GM12878 (cell line): ENCODE results near the gene SNRNP200. TPM values are rescaled to one million over a fixed set of nuclear protein-coding genes. Genes with fewer than 3 reads are reported as not detected.

Source experiments
- ATAC-seq: fragments of 200-7000 bp; cut with Tn5 transposase; 3 replicates; pipeline ENCODE4 v1.9.1; 2020; ENCODE audit warnings: mild to moderate bottlenecking, moderate library complexity
- BruUV-seq: library from RNA; stranded (reverse); fragments of 400-500 nt; replicated peaks from 2 replicates; lab custom pipeline; 2021; lab: Mats Ljungman, UMichigan
- CTCF ChIA-PET: fragments of 300-600 bp; sonication (Branson Sonifier 250); formaldehyde crosslinking; extraction: SDS; loops from one replicate; lab custom pipeline; 2021; ENCODE audit warnings: inconsistent platforms; lab: Yijun Ruan, JAX
- POLR2A ChIA-PET: fragments of 350-600 bp; formaldehyde crosslinking; extraction: SDS; loops from one replicate; lab custom pipeline; 2021; ENCODE audit warnings: inconsistent platforms; lab: Charles Lee
- RAD21 ChIA-PET: fragments of 300-600 bp; sonication (Branson Sonifier 250); formaldehyde crosslinking; loops from one replicate; lab custom pipeline; 2023; ENCODE audit warnings: antibody characterized with exemption; ENCODE audit not compliant: unreplicated experiment; lab: Charles Lee
- SMC1A ChIA-PET: fragments of 300-600 bp; sonication (Branson Sonifier 250); formaldehyde crosslinking; loops from one replicate; lab custom pipeline; 2023; ENCODE audit not compliant: unreplicated experiment, uncharacterized antibody; lab: Charles Lee
- DNase-seq: peaks from one replicate; pipeline ENCODE4 v3.0.0-alpha.2; 2011; ENCODE audit warnings: low read depth, low spot score
- FAIRE-seq: peaks from 3 replicates; lab custom pipeline; 2011; peaks lifted over from hg19 to GRCh38; lab: Jason Lieb, UNC
- H2AFZ ChIP-seq: 2 replicates; pipeline ENCODE4 v1.6.0; 2011; ENCODE audit warnings: low read depth, low read length, control low read depth; ENCODE audit not compliant: control insufficient read depth
- H3K27ac ChIP-seq: 2 replicates; pipeline ENCODE4 v1.5.1; 2011; ENCODE audit warnings: control low read depth; ENCODE audit not compliant: control insufficient read depth, insufficient read depth
- H3K27me3 ChIP-seq, 2 experiments: replicated peaks in 1 of 2; 2 replicates each; pipeline versions ENCODE4 v1.6.0 to v1.6.1; 2011; ENCODE audit warnings: low read length in 1 of 2; ENCODE audit not compliant: control insufficient read depth in 2 of 2, insufficient read depth in 2 of 2
- H3K36me3 ChIP-seq, 2 experiments: 2 replicates each; pipeline ENCODE4 v1.5.1; 2011; ENCODE audit warnings: low read length in 1 of 2; ENCODE audit not compliant: control insufficient read depth in 2 of 2, insufficient read depth in 2 of 2
- H3K4me1 ChIP-seq: 2 replicates; pipeline ENCODE4 v1.6.1; 2011; ENCODE audit warnings: mild to moderate bottlenecking, low read length, moderate library complexity, mixed read lengths; ENCODE audit not compliant: control insufficient read depth, insufficient read depth
- H3K4me2 ChIP-seq: 2 replicates; pipeline ENCODE4 v1.6.0; 2011; ENCODE audit warnings: control low read depth; ENCODE audit not compliant: control insufficient read depth, insufficient read depth
- H3K4me3 ChIP-seq: fragments of 200-600 bp; sonication (generic); 2 replicates; pipeline ENCODE4 v1.5.1; 2016
- H3K79me2 ChIP-seq: 2 replicates; pipeline ENCODE4 v1.6.0; 2011; ENCODE audit warnings: low read length; ENCODE audit not compliant: control insufficient read depth, insufficient read depth
- H3K9ac ChIP-seq: 2 replicates; pipeline ENCODE4 v1.8.0; 2011; ENCODE audit warnings: low read length, control low read depth, mixed read lengths; ENCODE audit not compliant: control insufficient read depth, insufficient read depth
- H3K9me3 ChIP-seq: replicated peaks from 3 replicates; pipeline ENCODE4 v1.5.1; 2011; ENCODE audit warnings: mild to moderate bottlenecking, low read length; ENCODE audit not compliant: control insufficient read depth, insufficient read depth
- H4K20me1 ChIP-seq: 2 replicates; pipeline ENCODE4 v1.6.0; 2011; ENCODE audit not compliant: control insufficient read depth, insufficient read depth
- ETV6 ChIP-seq, 2 experiments: fragments of 450-650 bp in 1 of 2; IDR thresholded peaks in 1 of 2; conservative IDR thresholded peaks in 1 of 2; 2 replicates each; pipeline ENCODE4 v1.6.1; 2014; ENCODE audit warnings: antibody characterized with exemption in 1 of 2, borderline replicate concordance in 1 of 2, low read depth in 1 of 2, mild to moderate bottlenecking in 1 of 2, moderate library complexity in 1 of 2
- NR2F1 ChIP-seq: fragments of 450-650 bp; conservative IDR thresholded peaks from 2 replicates; pipeline ENCODE4 v1.6.1; 2017; ENCODE audit warnings: mild to moderate bottlenecking
- POLR2AphosphoS5 ChIP-seq: IDR thresholded peaks from 2 replicates; pipeline ENCODE4 v1.6.1; 2011; ENCODE audit warnings: mild to moderate bottlenecking, low read length, inconsistent platforms
- POU2F2 ChIP-seq: IDR thresholded peaks from 3 replicates; pipeline ENCODE4 v1.6.1; 2011; ENCODE audit warnings: low read depth, mild to moderate bottlenecking, low read length, borderline replicate concordance
- TAF1 ChIP-seq: IDR thresholded peaks from 2 replicates; pipeline ENCODE4 v1.6.1; 2011; ENCODE audit warnings: mild to moderate bottlenecking, low read depth, low read length, borderline replicate concordance
- WGBS: methylation state at CpG from one replicate; pipeline ENCODE4 v1.1.6; 2016; ENCODE audit warnings: low lambda C conversion rate; ENCODE audit not compliant: insufficient replicate concordance, insufficient coverage; ENCODE audit errors: missing lambda C conversion rate; 5-methylcytosine and 5-hydroxymethylcytosine counted together
- in situ Hi-C: fragments of 300-500 bp; cut with MboI; formaldehyde crosslinking; loops from 9 replicates; pipeline ENCODE4 v1.14.3; 2018; ENCODE audit warnings: mixed read lengths
- intact Hi-C: fragments of 100-400 bp; cut with micrococcal nuclease; formaldehyde crosslinking; loops from one replicate; pipeline ENCODE4 v1.14.2; 2022; ENCODE audit not compliant: unreplicated experiment
- polyA plus RNA-seq, 11 experiments: library from polyadenylated mRNA; depleted of rRNA in 4 of 11; unstranded in 6 of 11; stranded (reverse) in 5 of 11; fragments of >200 nt; fragmentation: Nextera tagmentation in 4 of 11; fragmentation: Illumina TruSeq in 1 of 11; extraction: Ambion mirVana in 4 of 11; extraction: Trizol in 1 of 11; gene quantifications; 1 replicate in 1 of 11; 2 replicates in 10 of 11; pipeline versions ENCODE4 v1.2.1 to v1.2.3, GENCODE V29; 2011 to 2016; ENCODE audit warnings: inconsistent platforms in 2 of 11, missing spikeins in 2 of 11, low read depth in 1 of 11
- total RNA-seq, 4 experiments: library from RNA; depleted of rRNA in 3 of 4; stranded (reverse); fragments of >200 nt in 3 of 4; fragmentation: Illumina TruSeq in 1 of 4; extraction: Trizol in 1 of 4; gene quantifications; 2 replicates each; pipeline versions ENCODE4 v1.2.1 to v1.2.3, GENCODE V29; 2013 to 2021
- TF ChIP-seq, protein P1 (sequence below): fragments of 450-650 bp; IDR thresholded peaks from 2 replicates; pipeline ENCODE4 v1.6.1; 2017; ENCODE audit warnings: low read depth, mild to moderate bottlenecking, moderate library complexity

SNRNP200 gene
- total and polyA plus RNA-seq, 10 of the 15 experiments (the other 5 are each of a cell fraction or from before 2014, with no cell fraction given): 59.2 to 176 (median 106) TPM

DNA sequence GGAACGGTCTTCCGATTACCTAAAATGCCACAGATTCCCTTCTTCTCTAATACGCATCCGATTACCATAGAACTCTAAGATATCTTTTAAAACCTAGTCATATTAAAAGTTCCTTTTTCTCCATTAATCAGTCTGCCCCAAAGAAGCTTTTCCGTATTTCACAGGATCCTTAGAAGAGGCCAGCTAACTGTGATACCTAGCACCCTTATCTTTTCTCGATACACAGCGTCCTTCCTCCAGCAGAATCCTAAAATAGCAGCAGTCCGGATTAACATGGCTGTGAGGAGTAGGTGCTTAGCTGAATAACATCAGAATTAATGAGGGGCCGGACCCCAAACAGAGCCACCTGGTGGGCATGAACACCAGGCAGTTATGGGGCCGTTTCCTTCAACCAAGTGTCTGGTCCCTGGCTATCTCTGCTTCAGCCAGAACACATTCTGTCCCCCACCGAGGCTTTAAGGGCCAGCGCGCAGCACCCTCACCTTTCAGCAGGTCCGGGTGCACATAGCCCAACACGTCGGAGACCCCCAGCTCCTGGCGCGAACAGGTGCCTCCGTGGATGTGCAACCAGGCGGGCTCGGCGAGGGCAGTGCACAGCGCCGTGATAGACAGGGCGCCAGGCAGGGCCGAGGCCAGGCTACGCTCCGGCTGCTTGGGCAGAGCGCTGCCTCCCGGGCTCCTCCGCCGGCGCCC is 40.5 kb downstream of the SNRNP200 start (continued):
- TF ChIP-seq ETV6 (conservative IDR thresholded peaks at IDR 0.05 in 1 of 2, IDR thresholded peaks at IDR 0.05 in 1 of 2; ENCODE audit: borderline replicate concordance in 1 of 2, low read depth in 1 of 2): no peak

DNA sequence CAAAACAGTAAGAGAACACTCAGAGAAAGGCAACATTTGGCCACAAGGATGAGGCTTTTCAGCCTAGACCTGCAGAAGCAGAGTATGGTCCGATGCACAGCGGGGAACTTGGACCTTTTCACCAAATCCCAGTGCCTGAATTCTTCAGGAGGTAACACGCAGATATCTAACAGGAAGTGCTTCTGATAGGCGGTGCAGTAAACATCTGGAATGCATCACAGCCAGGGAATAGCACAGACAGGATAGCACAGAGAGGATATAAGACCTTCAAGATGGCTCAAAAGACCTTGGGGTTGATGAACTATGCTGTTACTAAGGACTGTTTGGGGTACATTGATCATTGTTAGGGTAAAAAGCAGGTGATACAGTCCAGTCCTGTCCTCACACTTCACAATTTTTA is 41.3 kb downstream of the SNRNP200 start:
- no peak for TF ChIP-seq POLR2AphosphoS5
- TF ChIP-seq TAF1: no peak
- TF ChIP-seq, protein P1, sequence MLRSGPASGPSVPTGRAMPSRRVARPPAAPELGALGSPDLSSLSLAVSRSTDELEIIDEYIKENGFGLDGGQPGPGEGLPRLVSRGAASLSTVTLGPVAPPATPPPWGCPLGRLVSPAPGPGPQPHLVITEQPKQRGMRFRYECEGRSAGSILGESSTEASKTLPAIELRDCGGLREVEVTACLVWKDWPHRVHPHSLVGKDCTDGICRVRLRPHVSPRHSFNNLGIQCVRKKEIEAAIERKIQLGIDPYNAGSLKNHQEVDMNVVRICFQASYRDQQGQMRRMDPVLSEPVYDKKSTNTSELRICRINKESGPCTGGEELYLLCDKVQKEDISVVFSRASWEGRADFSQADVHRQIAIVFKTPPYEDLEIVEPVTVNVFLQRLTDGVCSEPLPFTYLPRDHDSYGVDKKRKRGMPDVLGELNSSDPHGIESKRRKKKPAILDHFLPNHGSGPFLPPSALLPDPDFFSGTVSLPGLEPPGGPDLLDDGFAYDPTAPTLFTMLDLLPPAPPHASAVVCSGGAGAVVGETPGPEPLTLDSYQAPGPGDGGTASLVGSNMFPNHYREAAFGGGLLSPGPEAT: no peak
- TF ChIP-seq NR2F1: no peak
- no peak for TF ChIP-seq POU2F2
- no peak for FAIRE-seq
- H3K9me3 ChIP-seq: no peaks in the 10 kb centered on the region
- WGBS: 90% methylated on average over 4 of the region's 4 CpGs
- ChIA-PET SMC1A (interaction anchor here (0.7 to 5.5 kb wide), 16 partner anchors 8 to 271 kb away, joined by 3 to 48 read pairs (median 4); no protein-coding TSS in a partner anchor), CTCF (interaction anchor here (0.7 to 7.5 kb wide), 20 partner anchors 8 to 272 kb away, joined by 3 to 90 read pairs (median 4); partner anchors contain the start of genes ADRA2B and STARD7), POLR2A (interaction anchor here (0.5 to 1.9 kb wide), 8 partner anchors 18 to 162 kb away, joined by 3 to 9 read pairs (median 4); partner anchors contain the start of gene STARD7), RAD21 (interaction anchor here (0.8 to 2.0 kb wide), 14 partner anchors 30 to 271 kb away, joined by 3 to 13 read pairs (median 5); partner anchors contain the start of genes ASTL and STARD7)
- peak overlapping the region; percentile 86 for H3K4me2 ChIP-seq
- peaks cover 2 to 27% of the 10 kb centered on the region in 2 experiments for H3K36me3 ChIP-seq
- no peak for DNase-seq
- no peaks in the 10 kb centered on the region for H4K20me1 ChIP-seq
- peak overlapping the region; percentile 83; the same call in 1 of the 2 replicates for H3K9ac ChIP-seq
- H3K79me2 ChIP-seq: peaks cover 67% of the 10 kb centered on the region
- H3K27ac ChIP-seq: no peak overlapping the region
- peak overlapping the region; percentile 89 for H3K4me3 ChIP-seq
- no TSS peak for BruUV-seq
- in situ Hi-C loops (loop anchor here (5.0 to 25.0 kb wide), 2 partner anchors 122 to 252 kb away; no protein-coding TSS in a partner anchor), intact Hi-C loops (loop anchor here (1.0 to 5.0 kb wide), 3 partner anchors 37 to 125 kb away; partner anchors contain the start of gene ASTL)
- peaks cover 33% of the 10 kb centered on the region for H3K4me1 ChIP-seq
- no peak for ATAC-seq
- no peak overlapping the region for H2AFZ ChIP-seq
- H3K27me3 ChIP-seq: no peaks in the 10 kb centered on the region
